Dedifferentiated amniotic fluid mesenchymal stem cell (primary cell): ENCODE data around the gene CCDC77.
"Not testable (repeated sequence)": the region's sequence is repeated elsewhere in the genome, so short reads cannot be mapped to it uniquely, and the experiment has no call there.

Experiments used
- DNase-seq: peaks from one replicate; pipeline ENCODE4 v3.0.0-alpha.2; 2016; ENCODE audit errors: extremely low spot score

CCDC77 gene

GRCh38 chr12:401235-402028, at the start of gene CCDC77:
TSS of gene CCDC77 (plus strand) at chr12:401644. CDS start at chr12:409384, 7,740 bp downstream.
- DNase-seq = peak; percentile 94

DNA sequence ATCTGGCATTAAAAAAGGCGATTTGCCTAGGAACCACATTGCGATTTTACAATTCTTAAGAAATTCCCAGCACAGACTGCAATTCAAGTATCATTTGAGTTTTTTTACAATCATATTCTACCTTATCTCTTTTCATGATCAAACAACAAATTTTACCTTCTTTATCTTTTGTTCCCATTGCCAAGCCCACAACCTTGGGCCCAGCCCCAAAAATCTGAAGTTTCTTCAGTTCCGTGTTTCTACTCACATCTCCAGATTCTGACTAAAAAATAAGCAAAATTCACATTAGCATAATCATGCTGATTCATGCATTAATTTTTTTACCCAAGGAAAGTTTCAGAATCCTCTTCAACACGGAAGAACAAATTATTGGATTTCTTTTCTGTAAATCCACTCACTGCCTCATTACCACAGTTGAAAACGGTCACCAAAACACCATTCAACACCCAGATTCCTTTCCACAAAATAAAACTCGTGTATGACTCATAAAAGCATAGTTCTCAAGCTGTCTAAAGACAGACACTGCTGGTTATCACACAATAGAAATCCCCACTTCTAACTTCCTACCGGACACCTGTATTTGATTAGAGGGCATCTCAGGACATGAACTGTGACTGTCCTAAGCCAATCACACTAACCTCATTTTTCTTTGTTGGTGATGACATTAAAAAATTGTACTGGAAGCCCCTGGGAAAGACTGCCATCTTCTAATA, 45.0 kb upstream of the CCDC77 start:
- no peak for DNase-seq

- no peak for DNase-seq
Observed at GRCh38 chr12:359091-359490, 42.4 kb upstream of the CCDC77 start.

DNA sequence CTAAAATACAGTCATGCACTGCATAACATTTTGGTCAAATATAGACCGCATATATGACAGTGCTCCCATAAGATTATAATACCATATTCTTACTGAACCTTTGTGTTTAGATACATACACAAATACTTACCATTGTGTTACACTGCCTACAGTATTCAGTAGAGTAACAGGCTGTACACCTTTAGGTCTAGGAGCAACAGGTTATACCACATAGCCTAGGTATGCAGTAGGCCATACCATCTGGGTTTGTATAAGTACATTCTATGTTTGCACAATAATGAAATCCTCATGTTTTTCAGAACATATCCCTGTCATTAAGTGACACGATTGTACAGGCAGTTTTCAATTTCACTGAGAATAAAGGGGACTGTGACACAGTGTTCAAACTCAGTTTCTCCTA, 34.6 kb upstream of the CCDC77 start:
- DNase-seq = no peak

- DNase-seq = no peak
Observed at GRCh38 chr12:367972-368371, 33.5 kb upstream of the CCDC77 start.

DNA sequence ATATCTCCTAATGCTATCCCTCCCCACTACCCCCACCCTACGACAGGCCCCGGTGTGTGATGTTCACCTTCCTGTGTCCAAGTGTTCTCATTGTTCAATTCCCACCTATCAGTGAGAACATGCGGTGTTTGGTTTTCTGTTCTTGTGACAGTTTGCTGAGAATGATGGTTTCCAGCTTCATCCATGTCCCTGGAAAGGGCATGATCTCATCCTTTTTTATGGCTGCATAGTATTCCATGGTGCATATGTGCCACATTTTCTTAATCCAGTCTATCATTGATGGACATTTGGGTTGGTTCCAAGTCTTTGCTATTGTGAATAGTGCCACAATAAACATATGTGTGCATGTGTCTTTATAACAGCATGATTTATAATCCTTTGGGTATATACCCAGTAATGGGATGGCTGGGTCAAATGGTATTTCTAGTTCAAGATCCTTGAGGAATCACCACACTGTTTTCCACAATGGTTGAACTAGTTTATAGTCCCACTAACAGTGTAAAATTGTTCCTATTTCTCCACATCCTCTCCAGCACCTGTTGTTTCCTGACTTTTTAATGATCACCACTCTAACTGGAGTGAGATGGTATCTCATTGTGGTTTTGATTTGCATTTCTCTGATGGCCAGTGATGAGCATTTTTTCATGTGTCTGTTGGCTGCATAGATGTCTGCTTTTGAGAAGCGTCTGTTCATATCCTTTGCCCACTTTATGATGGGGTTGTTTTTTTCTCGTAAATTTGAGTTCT, 30.5 kb upstream of the CCDC77 start:
- not testable (repeated sequence) for DNase-seq

DNA sequence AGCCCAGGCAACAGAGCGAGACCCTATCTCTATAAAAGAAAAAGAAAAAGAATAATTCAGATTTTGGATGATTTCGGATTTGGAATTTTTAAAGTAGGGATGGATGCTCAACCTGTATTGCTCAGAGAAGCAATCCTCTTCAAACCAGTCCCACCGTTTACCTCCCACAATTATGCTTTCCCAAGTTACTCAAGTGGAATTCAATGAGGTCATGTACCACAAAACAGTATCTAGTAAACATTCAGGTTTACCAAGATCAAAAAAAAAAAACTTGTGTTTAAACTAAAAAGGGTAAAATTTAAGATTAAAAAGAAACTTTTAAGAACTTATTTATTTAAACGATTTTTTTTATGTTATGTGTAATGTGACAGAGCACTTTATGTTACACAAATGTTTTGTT, 14.8 kb upstream of the CCDC77 start:
- DNase-seq = no peak

GRCh38 chr12:388012-388411, 13.4 kb upstream of the CCDC77 start:
- DNase-seq = no peak

- no peak for DNase-seq
Observed at GRCh38 chr12:388541-389141, 12.8 kb upstream of the CCDC77 start.

DNA sequence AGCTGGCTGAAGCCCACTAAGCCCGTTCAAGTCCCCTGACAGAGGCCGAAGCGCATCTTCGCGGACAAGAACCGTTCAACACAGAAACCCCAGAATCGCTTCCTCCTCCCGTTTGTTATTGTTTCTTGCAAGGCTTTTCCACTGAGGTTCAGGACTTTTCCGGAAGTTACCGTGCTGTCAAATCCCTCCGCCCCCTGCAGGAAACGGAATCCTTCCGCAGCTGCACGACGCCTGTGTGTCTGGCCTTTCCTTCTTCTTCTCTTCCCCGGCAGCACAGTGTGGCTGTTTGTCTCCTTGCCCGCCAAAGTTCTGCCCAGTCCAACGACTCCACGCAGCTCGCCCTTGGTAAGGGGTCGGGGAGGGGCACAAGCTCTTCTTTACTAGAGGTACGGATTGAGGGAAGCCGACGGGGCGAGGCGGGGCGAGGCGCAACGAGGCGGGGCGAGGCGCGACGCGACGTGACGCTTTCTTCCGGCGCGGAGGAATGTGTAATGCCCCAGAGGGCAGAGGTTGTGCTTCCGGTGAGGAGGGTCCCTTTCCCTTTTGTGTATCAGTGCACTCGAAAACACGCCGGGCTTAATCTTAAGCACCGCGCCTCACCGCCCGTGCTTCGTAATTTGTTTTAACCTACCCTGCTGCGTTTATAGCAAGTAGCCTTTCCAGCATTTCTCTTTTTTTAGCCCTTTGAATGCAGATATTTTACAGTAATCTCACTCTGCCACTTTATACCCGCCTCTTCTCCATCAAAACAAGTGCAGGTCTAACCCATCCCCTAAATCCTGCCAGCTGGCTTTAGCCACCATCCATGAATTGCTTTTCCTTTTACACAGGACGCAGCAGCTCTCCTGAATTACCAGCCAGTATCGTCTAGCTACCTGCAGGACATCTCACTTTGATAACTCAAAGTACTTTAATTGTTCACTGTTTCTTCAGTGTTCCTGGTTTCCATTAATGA, 12.0 kb upstream of the CCDC77 start, which contains the start of gene KDM5A:
KDM5A (minus strand) TSS at position 179 of the 955 bp plus-strand sequence. CDS start 229 bp downstream, outside the sequence.
- peak; percentile 94 for DNase-seq

DNA sequence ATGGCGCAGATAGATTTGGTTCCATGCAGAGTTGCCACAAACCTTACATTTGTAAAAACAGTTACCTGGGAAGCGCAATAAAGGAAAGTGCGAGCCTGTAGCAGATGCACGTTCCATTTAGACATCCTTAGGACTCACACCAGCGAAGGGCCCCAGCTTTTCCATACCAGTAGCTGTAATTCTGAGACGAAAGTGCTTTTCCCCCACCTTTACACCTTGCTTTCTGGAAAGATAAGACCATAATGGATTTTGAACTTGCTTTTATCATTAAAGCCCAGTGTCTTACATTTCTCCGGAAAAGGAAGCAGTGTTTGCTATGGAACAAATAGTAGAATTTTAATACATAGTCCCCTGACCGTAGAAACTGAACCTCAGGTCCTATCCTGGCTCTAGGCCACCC, 616 bp upstream of the CCDC77 start:
- no peak for DNase-seq

GRCh38 chr12:402029-402389, 565 bp downstream of the CCDC77 start:
- DNase-seq = peak; percentile 36

- no peak for DNase-seq
Observed at GRCh38 chr12:414859-415258, 13.4 kb downstream of the CCDC77 start.

DNA sequence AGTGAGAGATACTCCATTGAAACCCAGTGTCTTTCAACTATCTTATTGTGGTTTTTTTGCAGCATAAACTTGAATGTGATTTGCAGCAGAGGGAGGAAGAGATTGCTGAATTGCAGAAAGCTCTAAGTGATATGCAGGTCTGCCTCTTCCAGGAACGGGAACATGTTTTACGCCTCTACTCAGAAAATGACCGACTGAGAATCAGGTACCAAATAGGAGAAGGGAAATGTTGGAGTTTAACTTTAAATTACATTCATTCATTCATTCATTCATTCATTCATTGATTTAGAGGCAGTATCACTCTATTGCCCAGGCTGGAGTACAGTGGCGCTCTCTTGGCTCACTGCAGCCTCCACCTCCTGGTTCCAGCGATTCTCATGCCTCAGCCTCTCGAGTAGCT, 17.0 kb downstream of the CCDC77 start:
- DNase-seq = no peak

DNA sequence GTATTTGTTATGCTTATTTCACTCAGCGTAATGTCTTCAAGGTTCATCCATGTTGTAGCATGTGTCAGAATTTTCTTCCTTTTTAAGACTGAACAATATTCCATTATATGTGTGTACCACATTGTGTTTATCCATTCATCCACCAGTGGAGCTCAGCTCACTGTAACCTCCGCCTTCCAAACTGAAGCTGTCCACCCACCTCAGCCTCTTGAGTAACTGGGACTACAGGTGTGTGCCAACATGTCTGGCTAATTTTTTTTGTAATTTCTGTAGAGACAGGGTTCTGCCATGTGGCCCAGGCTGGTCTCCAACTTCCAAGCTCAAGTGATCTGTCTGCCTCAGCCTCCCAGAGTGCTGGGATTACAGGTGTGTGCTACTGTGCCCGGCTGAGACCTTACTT, 21.1 kb downstream of the CCDC77 start:
- DNase-seq = no peak

- not testable (repeated sequence) for DNase-seq
Observed at GRCh38 chr12:435737-436136, 34.3 kb downstream of the CCDC77 start.

DNA sequence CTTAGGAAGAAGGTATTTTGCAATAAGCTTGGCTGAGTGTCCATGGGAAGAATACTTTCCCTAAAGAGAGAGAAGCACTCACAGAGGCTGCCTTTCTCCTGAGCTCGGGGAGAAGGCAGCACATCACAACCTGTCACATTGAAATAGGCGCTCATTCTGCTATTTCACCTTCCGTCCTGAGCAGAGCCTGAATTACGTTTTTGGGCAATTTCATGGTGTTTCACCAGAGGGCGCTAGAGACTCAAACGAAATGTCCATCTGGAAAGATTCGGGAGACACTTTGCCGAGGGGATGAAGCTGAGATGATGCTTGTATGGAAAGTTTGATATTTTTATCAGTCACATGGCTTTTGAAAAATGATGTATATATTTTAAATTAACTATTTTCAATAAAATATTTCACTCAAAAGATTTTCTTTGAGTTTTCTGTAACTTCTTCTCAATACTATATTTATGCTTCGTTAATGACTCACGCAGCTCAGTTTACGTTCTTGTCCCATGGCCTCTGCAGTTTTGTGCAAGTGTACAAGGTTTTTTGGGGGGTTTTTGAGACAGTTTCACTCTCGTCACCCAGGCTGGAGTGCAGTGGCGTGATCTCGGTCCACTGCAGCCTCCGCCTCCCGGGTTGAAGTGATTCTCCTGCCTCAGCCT, 40.9 kb downstream of the CCDC77 start:
- peak; percentile 56 for DNase-seq

DNA sequence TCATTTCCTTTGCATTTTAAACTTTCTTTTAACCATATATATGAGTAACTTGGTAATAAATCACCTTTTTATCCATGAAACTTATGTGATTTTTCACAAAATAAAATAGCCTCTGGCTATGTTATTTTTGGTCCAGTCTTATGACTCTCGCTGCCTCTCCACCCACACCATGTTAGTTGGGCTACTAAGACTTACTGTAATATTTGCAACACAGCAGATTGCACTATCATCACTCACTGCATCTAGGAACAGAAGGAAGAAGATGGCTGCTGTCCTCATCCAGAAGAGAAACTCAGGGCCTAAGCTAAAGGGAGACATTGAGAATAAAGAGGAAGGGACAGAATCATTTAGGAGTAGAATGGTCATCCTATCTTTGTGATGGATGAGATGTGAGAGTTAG, 45.7 kb downstream of the CCDC77 start:
- no peak for DNase-seq

DNA sequence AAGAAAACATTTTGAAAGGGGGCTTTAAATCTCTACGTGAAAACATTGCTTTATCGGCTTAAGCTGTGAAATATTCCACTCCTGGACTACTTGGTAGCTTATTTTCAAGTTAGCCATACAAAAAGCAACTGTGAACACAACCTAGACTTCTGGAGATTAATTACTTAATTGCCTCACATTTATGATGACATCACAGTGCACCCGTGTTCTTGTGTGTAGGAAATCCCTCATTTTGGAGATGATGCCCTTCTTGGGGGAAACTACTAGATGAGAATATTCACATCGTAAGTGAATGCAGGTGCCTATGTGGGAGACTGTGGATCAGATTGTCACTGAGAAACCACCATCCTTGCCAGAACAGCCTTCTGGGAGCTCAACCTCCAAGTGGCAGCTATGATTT, 47.8 kb downstream of the CCDC77 start:
- no peak for DNase-seq

DNA sequence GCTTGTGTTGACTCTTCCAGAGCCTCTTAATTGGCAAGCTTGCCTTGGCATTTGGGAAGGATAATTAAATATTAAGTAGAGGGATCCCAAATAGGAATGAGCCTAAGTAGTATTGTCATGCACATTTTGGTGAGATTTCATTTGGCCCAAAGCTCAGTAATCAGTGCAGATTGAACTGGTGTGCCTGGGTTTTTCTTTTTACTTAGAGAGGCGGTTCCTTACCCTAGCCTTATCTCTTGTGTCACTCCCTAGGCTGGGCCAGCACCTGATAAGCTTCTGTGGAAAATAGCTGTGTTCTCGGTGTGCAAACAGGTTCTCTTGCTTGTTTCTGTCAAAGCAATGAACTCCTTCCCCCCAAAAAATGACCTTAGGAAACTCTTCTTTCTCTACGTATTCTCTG, 49.0 kb downstream of the CCDC77 start:
- no peak for DNase-seq
